GM18511 (cell line): ENCODE results near the gene UGDH.
"Not testable (repeated sequence)": the region's sequence is repeated elsewhere in the genome, so short reads cannot be mapped to it uniquely, and the experiment has no call there.

ENCODE experiments used
- ATAC-seq: cut with Tn5 transposase; IDR thresholded peaks from one replicate; pipeline ENCODE4 v1.9.1; 2021; ENCODE audit warnings: mild to moderate bottlenecking, moderate library complexity; ENCODE audit not compliant: unreplicated experiment

UGDH gene

DNA sequence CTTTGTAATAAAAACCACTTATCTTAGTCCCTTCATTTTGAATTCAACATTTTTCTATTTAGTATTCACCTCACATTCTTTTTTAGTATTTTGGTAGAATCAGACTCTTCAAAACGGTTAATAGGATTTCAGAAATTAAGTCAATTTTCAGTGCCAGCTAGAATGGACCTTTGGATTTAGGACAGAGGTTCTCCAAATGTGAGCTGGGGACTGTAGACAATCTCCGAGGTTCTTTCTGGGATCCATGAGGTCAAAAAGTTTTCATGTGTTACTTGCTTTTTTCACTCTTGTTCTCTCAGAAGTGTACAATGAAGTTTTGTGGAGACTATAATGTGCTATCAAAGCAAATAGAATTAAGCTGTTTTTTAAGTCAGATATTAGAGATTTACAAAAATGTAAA is 2.3 kb upstream of the UGDH start:
- no peak for ATAC-seq

DNA sequence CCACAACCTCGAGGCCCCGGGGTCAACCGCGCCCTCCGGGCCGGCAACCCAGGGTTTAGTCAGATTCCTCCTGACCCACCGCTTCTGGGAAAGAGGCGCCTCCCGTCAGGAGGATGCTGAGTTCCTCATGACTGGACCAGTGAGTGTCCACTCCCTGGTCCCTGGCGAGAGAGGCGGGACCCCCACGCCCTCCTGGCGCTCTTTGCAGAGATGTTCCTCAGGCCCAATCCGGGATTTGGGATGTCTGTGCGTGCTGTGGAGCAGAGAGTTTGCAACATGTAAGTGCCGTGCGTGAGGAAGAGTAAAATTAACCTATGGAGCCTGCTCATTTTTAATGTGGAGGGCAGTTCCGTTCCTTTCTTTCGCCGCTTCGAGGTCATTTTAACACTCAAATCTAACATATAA is 824 bp upstream of the UGDH start:
- ATAC-seq: no peak

DNA sequence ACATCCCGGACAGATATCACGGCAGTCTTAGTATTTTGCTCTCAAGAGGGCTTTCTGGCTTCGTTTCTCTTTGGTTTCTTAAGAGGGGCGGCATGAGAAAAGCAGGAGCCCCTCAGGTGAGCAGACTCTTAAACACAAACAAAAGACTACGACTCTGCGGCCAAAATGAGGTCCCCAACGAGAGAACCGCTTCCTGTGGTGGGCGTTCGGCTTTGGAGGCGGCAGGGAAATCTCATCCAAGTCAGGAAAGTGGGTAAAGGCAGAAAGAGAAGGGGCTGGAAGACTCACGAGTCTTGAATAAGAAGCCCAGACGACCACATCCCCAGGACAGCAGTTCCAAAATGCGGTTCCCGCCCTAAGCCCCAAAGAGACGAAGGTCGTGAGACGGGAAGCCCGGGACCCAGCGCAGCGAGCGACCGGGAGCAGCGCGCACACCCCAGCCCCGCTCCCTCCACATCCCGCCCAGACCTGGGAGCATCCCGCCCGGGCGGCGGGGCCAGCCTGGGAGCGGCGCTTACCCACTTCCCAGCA is 409 bp downstream of the UGDH start:
- peak; percentile 21 for ATAC-seq

DNA sequence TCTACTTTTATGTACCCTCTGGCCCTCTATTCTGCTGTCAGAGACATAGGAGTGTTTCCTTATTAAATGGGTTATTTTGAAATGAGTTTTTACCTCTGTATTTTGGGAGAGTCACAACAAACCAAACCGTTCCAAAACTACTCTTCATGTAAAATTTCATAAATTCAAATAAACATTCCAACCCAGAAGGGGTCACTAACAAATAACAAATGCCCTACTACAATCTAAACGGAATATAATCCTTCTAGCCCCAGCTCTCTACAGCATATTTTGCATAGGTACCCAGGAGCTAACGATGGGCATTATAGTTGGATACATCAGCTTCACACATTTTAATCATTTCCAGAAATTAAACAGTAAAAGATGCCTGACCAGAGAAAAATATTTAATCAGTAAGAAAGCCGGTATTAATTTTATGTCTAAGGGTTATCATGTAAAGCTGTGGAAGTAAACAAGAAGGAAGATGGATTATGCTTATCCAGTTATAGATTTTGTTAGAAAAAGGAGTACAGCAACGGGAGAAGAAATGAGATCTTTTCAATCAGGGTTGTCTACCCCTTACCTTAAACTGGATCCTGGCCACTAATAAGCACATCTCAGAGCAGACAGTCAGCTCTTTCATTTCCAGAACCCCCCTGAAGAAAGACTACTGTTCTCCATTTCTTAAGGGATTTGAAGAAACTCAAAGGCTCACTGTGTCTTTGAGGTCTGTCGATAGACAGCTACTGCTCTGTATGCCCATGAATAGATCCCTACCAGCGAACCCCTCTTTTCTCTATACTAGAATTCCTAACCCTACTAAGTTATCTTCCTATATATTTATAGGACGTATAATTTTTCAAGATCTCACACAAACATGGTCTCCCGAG is 1.2 kb downstream of the UGDH start:
- no peak for ATAC-seq

GRCh38 chr4:39524161-39524957 is 2.9 kb downstream of the UGDH start:
- no peak for ATAC-seq

GRCh38 chr4:39522068-39522467 is 5.2 kb downstream of the UGDH start:
- no peak for ATAC-seq

DNA sequence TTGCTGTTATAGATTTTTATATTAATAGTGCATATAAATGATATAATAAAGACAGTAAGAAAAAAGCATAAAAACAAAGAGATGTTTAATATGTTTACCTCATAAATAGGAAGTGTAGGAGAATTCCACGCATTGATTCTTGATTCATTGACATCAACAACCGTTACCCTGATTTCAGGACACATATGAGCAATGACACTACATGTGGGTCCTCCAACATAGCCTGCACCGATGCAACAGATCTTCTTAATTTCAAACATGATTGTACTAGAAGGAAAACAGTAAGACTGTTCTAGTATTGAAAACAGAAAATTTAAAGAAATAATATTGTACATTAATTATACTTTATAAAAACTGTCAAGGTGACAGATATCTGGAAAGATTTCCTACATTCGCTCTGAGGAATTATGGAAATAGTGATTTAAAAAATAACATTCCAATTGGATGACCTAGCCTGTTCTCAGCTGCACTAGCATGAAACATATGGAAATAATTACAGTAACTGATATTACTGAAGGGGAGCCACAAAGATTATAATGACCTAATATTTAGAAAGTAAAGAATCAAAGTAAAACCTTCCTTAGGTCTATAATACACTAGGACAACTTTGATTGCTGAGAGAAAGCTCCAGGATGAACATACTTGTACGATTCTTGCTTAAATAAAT is 5.9 kb downstream of the UGDH start:
- no peak for ATAC-seq

- no peak for ATAC-seq
Observed at GRCh38 chr4:39518484-39518883, 8.8 kb downstream of the UGDH start.

DNA sequence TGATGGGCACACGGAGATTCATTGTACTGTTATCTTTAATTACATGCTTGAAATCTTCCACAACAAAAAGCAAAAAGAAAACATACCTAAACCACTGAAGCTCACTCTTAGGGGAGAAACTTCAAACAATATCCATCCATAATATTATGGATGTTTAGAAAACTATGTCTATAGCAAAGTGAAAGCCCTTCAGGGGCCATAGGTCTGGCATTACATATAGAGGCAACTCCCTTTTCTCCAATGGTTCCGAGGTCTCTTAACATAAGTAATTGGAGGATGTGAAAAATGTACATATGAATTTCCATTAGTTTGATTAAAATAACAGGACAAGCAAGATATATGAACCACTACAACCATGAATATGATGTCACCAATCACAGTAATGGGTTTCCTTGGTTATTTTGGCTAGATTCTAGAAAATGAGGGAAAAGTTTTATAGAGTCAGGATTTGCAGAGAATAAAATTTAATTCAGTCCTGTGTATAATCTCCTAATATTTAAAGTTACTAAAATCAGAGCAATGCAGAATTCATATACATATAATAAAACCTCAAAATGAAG is 10.8 kb downstream of the UGDH start:
- no peak for ATAC-seq

DNA sequence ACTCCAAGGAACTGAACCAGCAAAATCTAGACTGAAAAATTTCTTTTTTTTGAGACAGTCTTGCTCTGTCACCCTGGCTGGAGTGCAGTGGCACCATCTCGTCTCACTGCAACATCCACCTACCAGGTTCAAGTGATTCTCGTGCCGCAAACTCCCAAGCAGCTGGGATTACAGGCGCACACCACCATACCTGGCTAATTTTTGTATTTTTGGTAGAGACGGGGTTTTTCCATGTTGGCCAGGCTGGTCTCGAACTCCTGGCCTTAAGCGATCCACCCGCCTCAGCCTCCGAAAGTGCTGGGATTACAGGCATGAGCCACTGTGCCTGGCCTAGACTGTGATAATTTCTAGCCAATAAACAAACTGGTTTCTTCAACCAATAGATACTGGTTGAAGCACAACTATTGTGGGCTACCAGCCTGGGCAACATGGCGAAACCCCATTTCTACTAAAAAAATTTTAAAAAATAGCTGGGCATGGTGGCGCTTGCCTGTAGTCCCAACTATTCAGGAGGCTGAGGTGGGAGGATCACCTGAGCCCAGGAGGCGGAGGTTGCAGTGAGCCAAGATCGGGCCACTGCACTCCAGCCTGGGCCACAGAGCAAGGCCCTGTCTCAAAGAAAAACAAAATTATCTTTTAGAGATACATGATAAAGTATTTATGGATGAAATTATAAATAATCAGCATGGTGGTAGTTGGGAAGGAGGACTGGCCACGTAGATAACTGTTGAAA is 11.4 kb downstream of the UGDH start:
- not testable (repeated sequence) for ATAC-seq

GRCh38 chr4:39514888-39515401 is 12.3 kb downstream of the UGDH start:
- ATAC-seq: no peak

- not testable (repeated sequence) for ATAC-seq
Observed at GRCh38 chr4:39514266-39514665, 13.0 kb downstream of the UGDH start.

- ATAC-seq: no peak
Observed at GRCh38 chr4:39510348-39510929, 16.8 kb downstream of the UGDH start.

- no peak for ATAC-seq
Observed at GRCh38 chr4:39505581-39505980, 21.7 kb downstream of the UGDH start.

- no peak for ATAC-seq
Observed at GRCh38 chr4:39504538-39504937, 22.7 kb downstream of the UGDH start.

DNA sequence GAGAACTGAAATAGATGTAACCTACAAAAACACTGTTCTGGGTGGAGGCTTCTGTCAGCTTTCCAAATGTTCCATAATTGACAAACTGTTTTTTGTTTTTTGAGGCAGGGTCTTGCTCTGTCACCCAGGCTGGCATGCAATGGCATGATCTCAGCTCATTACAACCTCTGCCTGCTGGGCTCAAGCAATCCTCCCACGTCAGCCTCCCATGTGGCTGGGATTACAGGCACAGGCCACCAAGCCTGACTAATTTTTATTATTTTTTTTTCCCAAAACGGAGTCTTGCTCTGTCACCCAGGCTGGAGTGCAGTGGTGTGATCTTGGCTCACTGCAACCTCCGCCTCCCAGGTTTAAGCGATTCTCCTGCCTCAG is 24.6 kb downstream of the UGDH start:
- ATAC-seq: not testable (repeated sequence)

DNA sequence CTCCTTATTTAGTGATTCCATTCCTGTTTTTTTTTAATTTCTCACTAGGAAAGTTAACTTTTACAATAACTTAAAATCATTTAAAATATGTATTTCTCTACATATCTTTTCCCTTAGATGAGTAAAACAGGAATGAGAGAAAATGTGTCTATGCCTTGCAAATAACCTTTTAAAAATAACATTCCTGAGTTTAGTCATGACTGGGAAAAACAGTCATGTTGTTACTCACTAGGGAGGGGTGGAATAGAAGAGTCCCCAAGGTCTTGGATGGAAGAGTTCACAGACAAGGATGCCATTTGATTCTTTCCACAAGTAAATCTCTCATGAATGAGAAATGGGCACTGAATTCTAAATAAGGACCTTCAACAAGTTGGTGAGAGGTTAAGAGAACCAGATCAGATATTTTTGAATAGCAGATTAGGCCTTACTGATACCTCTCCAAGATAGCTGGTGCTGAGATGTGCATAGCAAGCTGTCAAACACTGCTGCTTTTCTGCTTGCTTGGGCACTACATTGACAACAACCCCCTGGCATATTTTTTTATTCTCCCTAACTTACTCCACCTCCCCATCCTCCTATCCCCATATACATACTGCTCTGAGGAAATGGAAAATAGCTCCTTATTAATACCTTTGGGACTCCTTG is 25.1 kb downstream of the UGDH start:
- no peak for ATAC-seq

GRCh38 chr4:39498727-39499020 is 28.6 kb downstream of the UGDH start:
- ATAC-seq: no peak

GRCh38 chr4:39497909-39498726 is 29.1 kb downstream of the UGDH start:
- ATAC-seq: no peak
